ENCODE results near the gene KIAA0319L. TPM values are rescaled to one million over a fixed set of nuclear protein-coding genes. Genes with fewer than 3 reads are reported as not detected.

The KIAA0319L gene
- total and polyA plus RNA-seq, 2 donors (not counting 3 experiments of a cell fraction or from before 2014, with no cell fraction given) = 31.4 to 43.4 TPM

- no peaks in the 10 kb centered on the region for H3K9me1 ChIP-seq (replicated peaks; ENCODE audit: control insufficient read depth, extremely low read depth, insufficient read depth, low read length)
- H2AFZ ChIP-seq (ENCODE audit: low read depth, low read length) = no peak overlapping the region
- TF ChIP-seq MYC (IDR thresholded peaks at IDR 0.05; ENCODE audit: low read depth, low read length) (no peak), POLR2A (IDR thresholded peaks at IDR 0.05; ENCODE audit: low read depth, low read length) (no peak), GATA2 (IDR thresholded peaks at IDR 0.05; ENCODE audit: insufficient read depth, insufficient read length, low read depth, low read length) (no peak), JUN (IDR thresholded peaks at IDR 0.05; ENCODE audit: borderline replicate concordance, insufficient read depth, insufficient read length, low read depth) (no peak), FOS (IDR thresholded peaks at IDR 0.05; ENCODE audit: borderline replicate concordance, insufficient read depth, low read length) (no peak), EZH2 (IDR thresholded peaks at IDR 0.05; ENCODE audit: borderline replicate concordance, low read depth, low read length, severe bottlenecking) (no peak), POLR2AphosphoS5 (IDR thresholded peaks at IDR 0.05; ENCODE audit: insufficient read depth, low read depth, low read length) (no peak)
- TF ChIP-seq, protein P1, sequence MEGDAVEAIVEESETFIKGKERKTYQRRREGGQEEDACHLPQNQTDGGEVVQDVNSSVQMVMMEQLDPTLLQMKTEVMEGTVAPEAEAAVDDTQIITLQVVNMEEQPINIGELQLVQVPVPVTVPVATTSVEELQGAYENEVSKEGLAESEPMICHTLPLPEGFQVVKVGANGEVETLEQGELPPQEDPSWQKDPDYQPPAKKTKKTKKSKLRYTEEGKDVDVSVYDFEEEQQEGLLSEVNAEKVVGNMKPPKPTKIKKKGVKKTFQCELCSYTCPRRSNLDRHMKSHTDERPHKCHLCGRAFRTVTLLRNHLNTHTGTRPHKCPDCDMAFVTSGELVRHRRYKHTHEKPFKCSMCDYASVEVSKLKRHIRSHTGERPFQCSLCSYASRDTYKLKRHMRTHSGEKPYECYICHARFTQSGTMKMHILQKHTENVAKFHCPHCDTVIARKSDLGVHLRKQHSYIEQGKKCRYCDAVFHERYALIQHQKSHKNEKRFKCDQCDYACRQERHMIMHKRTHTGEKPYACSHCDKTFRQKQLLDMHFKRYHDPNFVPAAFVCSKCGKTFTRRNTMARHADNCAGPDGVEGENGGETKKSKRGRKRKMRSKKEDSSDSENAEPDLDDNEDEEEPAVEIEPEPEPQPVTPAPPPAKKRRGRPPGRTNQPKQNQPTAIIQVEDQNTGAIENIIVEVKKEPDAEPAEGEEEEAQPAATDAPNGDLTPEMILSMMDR (IDR thresholded peaks at IDR 0.05; ENCODE audit: extremely low read depth in 1 of 2, insufficient read depth in 1 of 2, low read depth in 1 of 2, low read length in 2 of 2) = no peak
- TF ChIP-seq, protein P2, sequence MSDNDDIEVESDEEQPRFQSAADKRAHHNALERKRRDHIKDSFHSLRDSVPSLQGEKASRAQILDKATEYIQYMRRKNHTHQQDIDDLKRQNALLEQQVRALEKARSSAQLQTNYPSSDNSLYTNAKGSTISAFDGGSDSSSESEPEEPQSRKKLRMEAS (IDR thresholded peaks at IDR 0.05; ENCODE audit: insufficient read depth, insufficient read length) = no peak
- no peaks in the 10 kb centered on the region for H3K36me3 ChIP-seq (ENCODE audit: control insufficient read depth in 2 of 2, extremely low read depth in 1 of 2, insufficient read depth in 2 of 2, low read length in 2 of 2)
- H3K4me3 ChIP-seq (replicated peaks in 1 of 3; ENCODE audit: insufficient read depth in 1 of 3, low read depth in 1 of 3, low read length in 3 of 3) = no peak overlapping the region
- DNase-seq (ENCODE audit: low read depth, low spot score) (no peak), FAIRE-seq (no peak)
- no peak overlapping the region for H3K4me2 ChIP-seq (ENCODE audit: insufficient read depth, low read length)
- no peaks in the 10 kb centered on the region for H3K27me3 ChIP-seq (ENCODE audit: control insufficient read depth in 2 of 2, insufficient read depth in 2 of 2, low read length in 2 of 2)
- dilution Hi-C loops (cut with MboI; ENCODE audit: extremely low pct_ligation_motif_present, low sequenced_read_pairs) = no loop called here
- no peaks in the 10 kb centered on the region for H3K9me3 ChIP-seq (replicated peaks; ENCODE audit: control insufficient read depth, insufficient read depth, low read length)
- intact Hi-C loops (cut with micrococcal nuclease) = no loop called here
- no peak overlapping the region for H3K27ac ChIP-seq (ENCODE audit: insufficient read depth, low read depth, low read length)
- CTCF ChIA-PET = interaction anchor here (0.6 to 1.6 kb wide), 4 partner anchors 26 to 346 kb away, joined by 3 to 4 read pairs (median 3); no protein-coding TSS in a partner anchor
- H4K20me1 ChIP-seq (replicated peaks; ENCODE audit: control insufficient read depth, extremely low read depth, insufficient read depth, low read length) = no peaks in the 10 kb centered on the region
- BruUV-seq (replicated peaks) = no TSS peak
- no peak overlapping the region for H3K9ac ChIP-seq (replicated peaks; ENCODE audit: extremely low read depth, insufficient read depth, low read length)
- no peaks in the 10 kb centered on the region for H3K4me1 ChIP-seq (ENCODE audit: control insufficient read depth, extremely low read depth, insufficient read depth, low read length)
- POLR2A ChIA-PET = no interaction called here
- no peaks in the 10 kb centered on the region for H3K79me2 ChIP-seq (ENCODE audit: control insufficient read depth, insufficient read depth, low read length)
Observed at GRCh38 chr1:35592991-35593769, 36.0 kb upstream of the KIAA0319L start.
